Gastroesophageal sphincter (tissue), 3 donors: ENCODE measurements around the gene MICAL3.

Source experiments
- CTCF ChIP-seq, 4 experiments: fragments of 200-600 bp in 2 of 4; fragments of 450-650 bp in 2 of 4; sonication (generic) in 1 of 4; IDR thresholded peaks; one replicate each; pipeline ENCODE4 v1.5.1; 2017 to 2019; ENCODE audit warnings: antibody characterized with exemption in 4 of 4, mild to moderate bottlenecking in 2 of 4, moderate library complexity in 2 of 4
- EP300 ChIP-seq: sonication (generic); formaldehyde crosslinking; IDR thresholded peaks from one replicate; pipeline ENCODE4 v1.6.1; 2017; ENCODE audit warnings: antibody characterized with exemption, mild to moderate bottlenecking
- POLR2A ChIP-seq, 2 donors: fragments of 450-650 bp; IDR thresholded peaks; one replicate each; pipeline ENCODE4 v1.6.1; 2017; ENCODE audit warnings: antibody characterized with exemption in 2 of 2, mild to moderate bottlenecking in 2 of 2, moderate library complexity in 1 of 2
- POLR2AphosphoS5 ChIP-seq: sonication (generic); formaldehyde crosslinking; IDR thresholded peaks from one replicate; pipeline ENCODE4 v1.6.1; 2017; ENCODE audit warnings: antibody characterized with exemption

- no peak for TF ChIP-seq CTCF (IDR thresholded peaks at IDR 0.05)
- TF ChIP-seq EP300, result no peak
- TF ChIP-seq POLR2AphosphoS5, result no peak
- TF ChIP-seq POLR2A (IDR thresholded peaks at IDR 0.05), result no peak
Measured at GRCh38 chr22:17953147-17953546, 71.2 kb downstream of the MICAL3 start.
